Measurements from ENCODE around the gene GSS.

The GSS gene

GRCh38 chr20:34997131-34997561, 41.5 kb upstream of the GSS start:
- Mint-ChIP-seq H3K4me3 (no peak overlapping the region), H3K27me3 (no peaks in the 10 kb centered on the region), H3K9me3 (no peaks in the 10 kb centered on the region), H3K4me1 (ENCODE audit: low read depth) (no peaks in the 10 kb centered on the region), H3K36me3 (ENCODE audit: low read depth) (peaks cover 74% of the 10 kb centered on the region), H3K27ac (no peak overlapping the region)
- no peak for DNase-seq

DNA sequence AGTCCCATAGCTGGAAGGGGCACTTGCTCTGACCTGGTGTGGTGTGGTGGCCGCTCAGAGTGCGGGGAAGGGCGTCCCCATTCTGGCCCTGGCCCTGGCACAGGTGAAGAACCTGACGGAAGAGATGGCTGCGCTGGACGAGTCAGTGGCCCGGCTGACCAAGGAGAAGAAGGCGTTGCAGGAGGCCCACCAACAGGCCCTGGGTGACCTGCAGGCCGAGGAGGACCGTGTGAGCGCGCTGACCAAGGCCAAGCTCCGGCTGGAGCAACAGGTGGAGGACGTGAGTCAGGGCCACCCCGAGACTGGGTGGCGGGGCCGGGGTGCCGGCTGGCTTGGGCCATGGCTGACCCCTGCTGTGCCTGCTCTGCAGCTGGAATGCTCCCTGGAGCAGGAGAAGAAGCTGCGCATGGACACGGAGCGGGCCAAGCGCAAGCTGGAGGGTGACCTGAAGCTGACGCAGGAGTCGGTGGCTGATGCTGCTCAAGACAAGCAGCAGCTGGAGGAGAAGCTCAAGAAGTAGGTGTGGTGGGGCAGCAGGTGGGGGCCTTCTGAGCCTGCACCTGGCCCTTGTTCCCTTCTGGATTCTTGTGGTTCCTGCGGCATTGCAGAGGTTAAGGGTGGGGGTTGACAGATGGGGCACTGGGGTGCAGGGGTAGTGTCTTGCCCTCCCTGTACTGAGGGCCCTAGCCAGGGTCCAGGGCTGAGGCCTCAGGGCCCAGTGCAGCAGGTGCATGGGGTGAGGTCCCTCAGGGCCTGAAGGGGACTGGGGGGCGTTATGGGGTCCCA, 40.8 kb upstream of the GSS start:
- Mint-ChIP-seq H3K9me3 (no peaks in the 10 kb centered on the region), H3K4me1 (ENCODE audit: low read depth) (no peaks in the 10 kb centered on the region), H3K27ac (peak overlapping the region; percentile 27), H3K4me3 (no peak overlapping the region), H3K27me3 (no peaks in the 10 kb centered on the region), H3K36me3 (ENCODE audit: low read depth) (peaks cover 67% of the 10 kb centered on the region)
- no peak for DNase-seq

GRCh38 chr20:34995696-34996095, 40.1 kb upstream of the GSS start:
- no peaks in the 10 kb centered on the region for H3K27me3 Mint-ChIP-seq
- no peak for DNase-seq
- H3K4me3 Mint-ChIP-seq, result no peak overlapping the region
- peaks cover 59% of the 10 kb centered on the region for H3K36me3 Mint-ChIP-seq (ENCODE audit: low read depth)
- H3K4me1 Mint-ChIP-seq (ENCODE audit: low read depth), result no peaks in the 10 kb centered on the region
- no peaks in the 10 kb centered on the region for H3K9me3 Mint-ChIP-seq
- no peak overlapping the region for H3K27ac Mint-ChIP-seq

- H3K4me3 Mint-ChIP-seq, result no peak overlapping the region
- peaks cover 55% of the 10 kb centered on the region for H3K36me3 Mint-ChIP-seq (ENCODE audit: low read depth)
- peak overlapping the region; percentile 37 for H3K27ac Mint-ChIP-seq
These were observed 39.6 kb upstream of the GSS start for GRCh38 chr20:34995192-34995591.

GRCh38 chr20:34994509-34995131, 39.0 kb upstream of the GSS start:
- H3K27ac Mint-ChIP-seq, result peak overlapping the region; percentile 37
- no peak overlapping the region for H3K4me3 Mint-ChIP-seq
- no peaks in the 10 kb centered on the region for H3K27me3 Mint-ChIP-seq
- peaks cover 50% of the 10 kb centered on the region for H3K36me3 Mint-ChIP-seq (ENCODE audit: low read depth)
- DNase-seq, result no peak
- no peaks in the 10 kb centered on the region for H3K4me1 Mint-ChIP-seq (ENCODE audit: low read depth)
- H3K9me3 Mint-ChIP-seq, result no peaks in the 10 kb centered on the region

More at GRCh38 chr20:34995192-34995591, 39.6 kb upstream of the GSS start:
- Mint-ChIP-seq H3K27me3 (no peaks in the 10 kb centered on the region), H3K4me1 (ENCODE audit: low read depth) (no peaks in the 10 kb centered on the region), H3K9me3 (no peaks in the 10 kb centered on the region)
- no peak for DNase-seq

- Mint-ChIP-seq H3K4me3 (no peak overlapping the region), H3K4me1 (ENCODE audit: low read depth) (no peaks in the 10 kb centered on the region), H3K27ac (no peak overlapping the region), H3K27me3 (no peaks in the 10 kb centered on the region), H3K36me3 (ENCODE audit: low read depth) (peaks cover 46% of the 10 kb centered on the region), H3K9me3 (no peaks in the 10 kb centered on the region)
- no peak for DNase-seq
These were observed 38.4 kb upstream of the GSS start for GRCh38 chr20:34993941-34994508.

DNA sequence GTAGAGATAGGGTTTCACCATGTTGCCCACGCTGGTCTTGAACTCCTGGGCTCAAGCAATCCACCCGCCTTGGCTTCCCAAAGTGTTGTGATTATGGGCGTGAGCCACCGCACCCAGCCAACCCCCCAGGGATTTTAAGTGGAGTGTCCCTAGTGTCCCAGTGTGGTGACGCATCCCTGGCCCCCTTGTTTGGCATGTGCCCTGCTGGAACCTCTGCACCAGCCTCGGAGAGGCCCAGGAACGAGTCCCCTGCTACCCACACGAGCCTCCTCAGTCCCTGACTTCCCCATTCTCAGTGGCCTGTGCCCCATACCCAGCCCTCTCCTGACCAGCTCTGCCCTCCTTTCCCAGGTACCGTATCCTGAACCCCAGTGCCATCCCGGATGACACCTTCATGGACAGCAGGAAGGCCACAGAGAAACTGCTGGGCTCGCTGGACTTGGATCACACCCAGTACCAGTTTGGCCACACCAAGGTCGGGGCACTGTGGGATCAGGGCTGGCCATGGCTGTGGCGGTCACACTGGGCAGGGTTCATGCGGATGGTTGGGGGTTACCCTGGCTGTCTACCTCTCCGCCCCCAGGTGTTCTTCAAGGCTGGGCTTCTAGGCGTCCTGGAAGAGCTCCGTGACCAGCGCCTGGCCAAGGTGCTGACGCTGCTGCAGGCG, 37.3 kb upstream of the GSS start:
- Mint-ChIP-seq H3K9me3 (no peaks in the 10 kb centered on the region), H3K4me1 (ENCODE audit: low read depth) (no peaks in the 10 kb centered on the region), H3K4me3 (no peak overlapping the region), H3K36me3 (ENCODE audit: low read depth) (peaks cover 35% of the 10 kb centered on the region), H3K27ac (no peak overlapping the region), H3K27me3 (no peaks in the 10 kb centered on the region)
- DNase-seq, result no peak

DNA sequence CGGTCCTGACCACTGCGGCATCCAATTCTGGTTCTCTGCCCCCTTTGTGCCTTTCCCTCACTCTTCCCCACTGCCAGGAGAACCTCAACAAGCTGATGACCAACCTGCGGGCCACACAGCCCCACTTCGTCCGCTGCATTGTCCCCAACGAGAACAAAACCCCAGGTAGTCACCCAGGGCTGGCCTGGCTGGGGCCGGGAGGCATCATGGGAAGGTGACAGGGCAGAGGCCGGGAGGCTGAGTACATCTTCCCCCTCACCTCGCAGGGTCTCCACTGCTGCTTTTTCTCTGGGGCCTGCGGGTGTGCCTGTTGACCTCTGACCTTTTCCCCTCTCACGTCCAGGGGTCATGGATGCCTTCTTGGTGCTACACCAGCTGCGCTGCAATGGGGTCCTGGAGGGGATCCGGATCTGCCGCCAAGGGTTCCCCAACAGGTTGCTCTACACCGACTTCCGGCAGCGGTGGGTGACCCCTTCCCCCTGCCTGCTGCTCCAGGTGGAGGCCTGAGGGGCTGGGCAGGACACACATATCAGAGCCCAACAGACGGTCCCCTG, 35.1 kb upstream of the GSS start:
- peaks cover 16% of the 10 kb centered on the region for H3K36me3 Mint-ChIP-seq (ENCODE audit: low read depth)
- H3K27ac Mint-ChIP-seq, result peak overlapping the region; percentile 59
- H3K4me1 Mint-ChIP-seq (ENCODE audit: low read depth), result no peaks in the 10 kb centered on the region
- DNase-seq, result no peak
- H3K27me3 Mint-ChIP-seq, result no peaks in the 10 kb centered on the region
- H3K9me3 Mint-ChIP-seq, result no peaks in the 10 kb centered on the region
- H3K4me3 Mint-ChIP-seq, result no peak overlapping the region

GRCh38 chr20:34990231-34990630, 34.6 kb upstream of the GSS start:
- Mint-ChIP-seq H3K4me3 (no peak overlapping the region), H3K4me1 (ENCODE audit: low read depth) (no peaks in the 10 kb centered on the region), H3K9me3 (no peaks in the 10 kb centered on the region), H3K36me3 (ENCODE audit: low read depth) (peaks cover 13% of the 10 kb centered on the region), H3K27me3 (no peaks in the 10 kb centered on the region), H3K27ac (peak overlapping the region; percentile 59)
- no peak for DNase-seq

DNA sequence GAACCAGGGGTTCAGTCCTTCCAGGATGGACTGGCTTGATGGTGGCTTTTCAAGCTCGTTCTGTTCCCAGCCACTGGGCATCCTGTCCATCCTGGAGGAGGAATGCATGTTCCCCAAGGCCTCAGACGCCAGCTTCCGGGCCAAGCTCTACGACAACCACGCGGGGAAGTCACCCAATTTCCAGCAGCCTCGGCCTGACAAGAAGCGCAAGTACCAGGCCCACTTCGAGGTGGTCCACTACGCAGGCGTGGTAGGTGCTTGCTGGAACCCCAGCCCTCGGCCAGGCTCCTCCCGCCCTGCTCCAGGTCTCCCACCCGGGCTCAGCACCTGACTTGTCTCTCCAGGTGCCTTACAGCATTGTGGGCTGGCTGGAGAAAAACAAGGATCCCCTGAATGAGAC, 34.1 kb upstream of the GSS start:
- H3K27me3 Mint-ChIP-seq, result no peaks in the 10 kb centered on the region
- peaks cover 11% of the 10 kb centered on the region for H3K36me3 Mint-ChIP-seq (ENCODE audit: low read depth)
- H3K4me3 Mint-ChIP-seq, result no peak overlapping the region
- H3K27ac Mint-ChIP-seq, result no peak overlapping the region
- H3K9me3 Mint-ChIP-seq, result no peaks in the 10 kb centered on the region
- no peaks in the 10 kb centered on the region for H3K4me1 Mint-ChIP-seq (ENCODE audit: low read depth)
- no peak for DNase-seq

DNA sequence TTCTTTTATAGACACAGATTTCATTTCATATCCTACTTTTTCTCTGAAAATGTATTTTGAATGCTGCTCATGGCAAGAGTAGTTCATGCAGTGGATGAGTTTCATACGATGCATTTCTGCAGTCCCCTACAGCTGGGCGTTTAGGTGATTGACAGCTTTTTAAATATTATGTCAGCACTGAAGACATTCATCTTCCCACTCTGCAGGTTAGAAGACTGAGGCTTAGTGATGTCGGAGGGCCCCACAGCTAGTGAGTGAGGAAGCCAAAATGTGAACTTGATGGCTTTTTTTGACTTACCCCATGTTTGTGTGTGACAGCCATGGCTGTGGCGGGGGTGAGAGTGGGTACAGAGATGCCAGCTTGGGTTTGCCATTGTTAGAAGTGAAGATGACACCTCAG, 33.5 kb upstream of the GSS start:
- H3K4me3 Mint-ChIP-seq, result no peak overlapping the region
- H3K9me3 Mint-ChIP-seq, result no peaks in the 10 kb centered on the region
- H3K36me3 Mint-ChIP-seq (ENCODE audit: low read depth), result peaks cover 7% of the 10 kb centered on the region
- H3K27me3 Mint-ChIP-seq, result peaks cover under 1% of the 10 kb centered on the region
- no peak for DNase-seq
- H3K27ac Mint-ChIP-seq, result no peak overlapping the region
- no peaks in the 10 kb centered on the region for H3K4me1 Mint-ChIP-seq (ENCODE audit: low read depth)

GRCh38 chr20:34988191-34988540, 32.6 kb upstream of the GSS start:
- Mint-ChIP-seq H3K4me3 (no peak overlapping the region), H3K27me3 (peaks cover 9% of the 10 kb centered on the region), H3K9me3 (no peaks in the 10 kb centered on the region), H3K4me1 (ENCODE audit: low read depth) (no peaks in the 10 kb centered on the region), H3K27ac (no peak overlapping the region), H3K36me3 (ENCODE audit: low read depth) (no peaks in the 10 kb centered on the region)
- no peak for DNase-seq

GRCh38 chr20:34987288-34988190, 31.9 kb upstream of the GSS start:
- no peak for DNase-seq
- H3K4me3 Mint-ChIP-seq, result no peak overlapping the region
- H3K27ac Mint-ChIP-seq, result no peak overlapping the region
- no peaks in the 10 kb centered on the region for H3K36me3 Mint-ChIP-seq (ENCODE audit: low read depth)
- peaks cover 13% of the 10 kb centered on the region for H3K27me3 Mint-ChIP-seq
- H3K9me3 Mint-ChIP-seq, result no peaks in the 10 kb centered on the region
- H3K4me1 Mint-ChIP-seq (ENCODE audit: low read depth), result no peaks in the 10 kb centered on the region
